ENCODE measurements around the gene YPEL3.

Gene YPEL3

DNA sequence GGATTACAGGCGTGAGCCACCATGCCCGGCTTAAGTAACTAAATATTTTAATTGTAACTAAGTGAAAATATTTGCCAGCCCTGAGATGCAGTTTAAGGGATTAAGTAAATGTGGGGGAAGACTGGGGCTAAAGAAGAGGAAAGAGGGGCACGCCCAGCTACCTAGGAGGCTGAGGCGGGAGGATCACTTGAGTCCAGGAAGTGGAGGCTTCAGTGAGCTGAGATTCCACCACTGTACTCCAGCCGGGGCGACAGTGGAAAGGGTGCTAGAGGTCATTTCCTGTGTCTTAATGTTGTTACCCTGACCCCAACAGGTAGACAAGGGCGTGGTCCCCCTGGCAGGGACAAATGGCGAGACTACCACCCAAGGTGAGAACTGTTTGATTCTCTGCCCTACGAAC is 27.7 kb downstream of the YPEL3 start:
- DNase-seq, result no peak

DNA sequence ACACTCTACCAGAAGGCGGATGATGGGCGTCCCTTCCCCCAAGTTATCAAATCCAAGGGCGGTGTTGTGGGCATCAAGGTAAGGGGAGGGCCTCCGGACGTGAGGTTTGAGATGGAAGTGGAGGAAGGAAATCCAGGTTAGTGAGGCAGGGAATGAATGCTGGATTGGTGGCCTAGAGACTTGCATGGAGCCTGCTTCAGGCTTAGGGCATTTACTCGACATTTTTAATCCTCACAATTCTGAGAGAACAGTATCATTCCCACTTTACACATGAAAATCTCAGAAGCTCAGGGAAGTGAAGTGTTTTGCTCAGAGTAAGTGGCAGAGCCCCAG is 28.5 kb downstream of the YPEL3 start:
- no peak for DNase-seq

- no peak for DNase-seq
Measured at GRCh38 chr16:30066761-30067583, 29.0 kb downstream of the YPEL3 start.

DNA sequence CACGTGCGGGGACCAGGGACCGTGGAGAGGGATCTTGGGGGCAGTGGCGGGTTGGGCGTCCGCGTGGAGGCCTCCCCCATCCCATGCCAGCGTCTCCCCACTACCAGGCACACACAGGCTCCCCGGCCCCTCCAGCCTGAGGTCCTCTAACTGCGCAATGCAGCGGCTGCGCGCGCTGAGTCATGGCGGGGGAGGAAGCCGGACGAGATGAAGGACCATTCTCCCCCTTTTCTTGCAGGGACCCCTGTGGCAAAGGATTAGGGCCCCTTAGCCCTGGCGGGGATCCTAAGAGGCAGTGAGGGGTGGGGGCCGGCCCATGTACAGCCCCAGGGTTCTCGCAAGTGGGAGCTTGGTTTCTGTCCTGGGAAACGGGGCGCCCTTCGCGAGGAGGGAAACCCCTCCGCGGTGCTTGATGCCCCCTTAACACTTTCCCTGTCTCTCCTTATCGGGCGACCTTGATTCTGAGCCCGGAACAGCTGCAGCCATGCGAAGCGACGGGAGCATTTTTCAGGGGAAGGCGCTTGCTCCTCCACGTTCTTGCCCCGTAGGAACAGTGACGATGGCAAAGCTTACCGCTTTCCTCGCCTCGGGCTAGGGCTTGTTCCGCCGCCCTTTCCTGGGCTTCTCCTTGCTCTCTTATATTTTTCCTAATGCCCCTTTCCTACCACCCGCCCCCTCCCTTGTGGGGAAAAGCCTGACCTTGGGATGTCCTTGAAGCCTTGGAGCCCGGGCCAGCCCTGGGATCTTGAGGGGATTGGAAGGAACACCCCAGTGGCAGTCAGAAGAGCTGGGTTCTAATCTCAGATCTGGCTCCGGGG is 29.9 kb downstream of the YPEL3 start:
- DNase-seq, result peak; percentile 69

- peak; percentile 98 for DNase-seq
Measured at GRCh38 chr16:30065102-30065942, 30.7 kb downstream of the YPEL3 start, which contains the start of gene ALDOA. Gene ALDOA, plus strand, starts transcription at chr16:30065760. Its CDS starts 1,138 bp downstream, at chr16:30066898.

DNA sequence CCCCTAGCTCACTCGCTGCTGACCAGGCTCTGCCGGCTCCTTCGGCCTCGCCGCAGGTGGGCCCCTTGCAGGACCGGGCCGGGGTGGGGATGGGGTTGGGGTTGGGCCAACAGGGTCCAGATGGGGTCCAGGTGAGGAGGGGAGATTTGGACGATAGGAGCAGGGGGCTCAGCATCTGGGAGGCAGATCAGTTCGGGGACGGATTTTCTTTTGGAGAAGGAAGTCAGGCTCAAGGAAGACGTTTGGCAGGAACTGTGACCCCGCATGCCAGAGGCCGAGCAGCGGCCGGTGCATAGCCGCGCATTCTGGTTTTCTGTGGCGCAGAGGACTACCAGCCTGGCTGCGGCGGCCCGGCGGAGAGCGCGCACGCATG is 31.3 kb downstream of the YPEL3 start:
- no peak for DNase-seq

GRCh38 chr16:30063893-30064728 is 31.9 kb downstream of the YPEL3 start:
- no peak for DNase-seq

GRCh38 chr16:30063278-30063892 is 32.6 kb downstream of the YPEL3 start:
- DNase-seq, result no peak

- no peak for DNase-seq
Measured at GRCh38 chr16:30060836-30061554, 35.0 kb downstream of the YPEL3 start.

DNA sequence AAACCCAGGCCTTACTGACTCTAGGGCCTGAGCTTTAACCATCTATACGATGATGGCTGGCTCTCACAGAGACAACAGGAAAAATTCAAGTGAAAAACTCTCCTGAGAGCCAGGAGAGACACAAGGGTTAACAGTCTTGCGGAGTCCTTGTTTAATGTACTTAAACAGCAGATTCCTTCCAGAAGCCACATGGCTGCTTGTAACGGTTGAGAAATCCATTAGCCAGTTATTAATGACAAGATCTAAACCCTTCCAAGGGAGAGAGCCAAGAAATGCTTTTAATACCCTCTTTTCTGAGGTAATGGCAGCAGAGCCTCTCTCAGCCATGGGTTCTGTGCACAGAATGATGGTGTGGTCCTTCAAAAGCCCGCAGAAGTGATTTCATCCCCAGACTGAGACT is 35.7 kb downstream of the YPEL3 start:
- DNase-seq, result no peak

DNA sequence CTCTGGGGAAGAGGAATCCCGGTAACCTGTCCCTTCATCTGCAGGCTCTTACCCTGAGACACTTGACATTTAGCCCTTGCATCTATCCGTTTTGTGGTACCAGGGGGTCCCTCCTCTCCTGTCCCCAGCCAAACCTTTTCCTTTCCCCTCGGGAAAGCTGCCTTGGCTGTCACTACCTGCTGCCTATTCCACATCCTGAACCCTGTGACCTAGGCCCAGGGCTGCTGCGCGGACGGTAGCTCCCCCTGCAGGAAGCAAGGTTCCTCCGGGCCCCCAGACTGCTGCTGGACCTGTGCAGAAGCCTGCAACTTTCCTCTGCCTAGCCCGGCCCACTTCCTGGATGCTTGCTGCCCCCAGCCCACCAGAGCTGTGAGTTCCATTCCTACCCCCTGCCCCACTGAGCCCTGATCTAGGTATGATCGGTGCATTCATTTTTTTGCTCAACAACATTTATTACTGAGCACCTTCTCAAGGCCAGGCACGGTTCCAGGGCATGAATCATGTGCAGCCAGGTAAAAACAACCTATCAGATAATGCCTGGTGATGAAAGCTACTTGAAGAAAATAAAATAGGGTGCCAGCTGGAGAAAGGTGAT is 41.0 kb downstream of the YPEL3 start:
- no peak for DNase-seq

DNA sequence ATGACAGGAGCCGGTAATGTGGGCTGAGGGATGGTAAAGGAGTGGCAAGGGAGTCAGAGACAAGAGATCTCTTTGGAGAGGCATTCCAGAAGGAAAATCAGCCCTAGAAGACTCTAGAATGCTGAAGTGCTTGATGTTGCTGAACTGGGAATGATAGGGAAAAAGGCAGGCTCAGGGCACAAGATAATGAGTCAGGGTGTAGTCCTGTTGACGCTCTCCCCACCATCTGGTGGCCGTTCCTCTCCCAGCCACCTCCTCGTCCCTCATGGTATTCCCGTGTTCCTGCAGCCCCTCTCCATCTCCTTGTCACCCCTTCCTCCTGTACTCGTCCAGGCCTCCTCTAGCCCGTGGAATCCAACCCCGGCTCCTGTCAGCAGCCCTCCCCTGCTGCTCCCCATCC is 41.6 kb downstream of the YPEL3 start:
- no peak for DNase-seq

DNA sequence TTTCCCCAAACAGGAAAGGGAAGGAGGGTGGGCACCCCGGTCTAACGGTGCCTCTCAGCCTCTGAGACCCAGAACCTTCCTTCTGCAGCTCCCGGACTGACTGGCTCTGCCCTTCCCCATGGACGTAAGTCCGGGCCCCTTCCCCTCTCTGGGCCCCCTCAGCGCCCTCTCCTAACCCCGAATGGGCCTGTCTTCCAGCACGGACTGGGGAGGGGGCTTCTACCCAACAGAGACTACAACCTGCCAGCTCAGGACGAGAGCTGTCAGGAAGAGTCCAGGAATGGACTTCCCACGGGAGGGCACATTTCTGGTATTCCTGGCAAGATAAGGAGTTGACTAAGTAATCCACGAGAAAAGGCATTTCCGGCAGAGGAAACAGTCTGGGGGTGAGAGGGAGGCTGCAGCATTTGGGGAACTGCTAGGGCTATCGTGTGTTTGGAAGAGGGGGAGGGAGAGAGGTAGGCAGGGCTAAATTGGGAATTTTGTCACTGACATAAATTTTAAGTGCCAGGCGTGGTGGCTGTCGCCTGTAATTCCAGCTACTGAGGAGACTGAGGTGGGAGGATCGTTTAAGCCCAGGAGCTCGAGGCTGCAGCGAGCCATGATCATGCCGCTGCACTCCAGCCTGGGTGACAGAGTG is 42.5 kb downstream of the YPEL3 start:
- DNase-seq, result no peak

GRCh38 chr16:30052671-30053372 is 43.2 kb downstream of the YPEL3 start:
- DNase-seq, result peak; percentile 80

DNA sequence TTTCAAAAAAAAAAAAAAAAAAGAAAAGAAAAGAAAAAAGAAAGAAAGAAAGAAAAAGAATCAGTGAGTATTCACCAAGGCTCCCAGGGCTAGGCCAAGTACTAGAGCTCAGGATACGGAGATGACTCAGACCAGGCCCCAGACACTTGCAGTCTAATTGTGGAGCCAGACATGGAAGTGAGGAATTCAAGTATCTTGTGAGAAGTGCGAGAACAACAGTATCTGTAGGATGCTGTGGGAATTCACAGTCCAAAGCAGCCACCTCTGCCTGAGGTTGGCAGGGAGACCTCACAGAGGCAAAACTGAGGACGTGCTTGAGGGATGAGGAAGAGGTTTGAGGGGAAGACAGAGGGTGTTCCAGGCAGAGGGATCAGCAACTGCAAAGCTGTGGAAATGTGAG is 44.5 kb downstream of the YPEL3 start:
- DNase-seq, result no peak

GRCh38 chr16:30049871-30050270 is 46.1 kb downstream of the YPEL3 start:
- DNase-seq, result no peak

GRCh38 chr16:30046588-30046987 is 49.4 kb downstream of the YPEL3 start:
- no peak for DNase-seq

- DNase-seq, result no peak
Measured at GRCh38 chr16:30046178-30046577, 49.8 kb downstream of the YPEL3 start.

All from GOT3 (cell line).